Kidney (tissue), 14 donors: Measurements from ENCODE around the gene CYP26A1. TPM values are rescaled to one million over a fixed set of nuclear protein-coding genes. Genes with fewer than 3 reads are reported as not detected.

ENCODE experiments used
- DNase-seq, 5 donors: peaks; one replicate each; pipeline ENCODE4 v3.0.0-alpha.2; 2013 to 2020
- FAIRE-seq: peaks from 2 replicates; lab custom pipeline; 2012; peaks lifted over from hg19 to GRCh38; lab: Jason Lieb, UNC
- H3K27ac ChIP-seq, 2 donors: one replicate each; pipeline ENCODE4 v1.7.0; 2013; ENCODE audit warnings: low read depth in 2 of 2, low read length in 2 of 2, inconsistent platforms in 1 of 2
- H3K27me3 ChIP-seq: one replicate; pipeline ENCODE4 v1.7.1; 2013; ENCODE audit warnings: low read length, inconsistent platforms; ENCODE audit not compliant: control insufficient read depth, insufficient read depth
- H3K36me3 ChIP-seq, 3 donors: one replicate each; pipeline versions ENCODE4 v1.7.0 to v1.7.1; 2013; ENCODE audit warnings: low read length in 3 of 3, control low read depth in 1 of 3, inconsistent platforms in 1 of 3; ENCODE audit not compliant: insufficient read depth in 3 of 3, control insufficient read depth in 2 of 3
- H3K4me1 ChIP-seq, 3 donors: one replicate each; pipeline versions ENCODE4 v1.7.0 to v1.7.1; 2013; ENCODE audit warnings: low read length in 3 of 3, inconsistent platforms in 1 of 3, low read depth in 1 of 3; ENCODE audit not compliant: control insufficient read depth in 2 of 3, insufficient read depth in 2 of 3
- H3K4me3 ChIP-seq, 3 donors: one replicate each; pipeline versions ENCODE4 v1.7.0 to v1.8.1; 2013; ENCODE audit warnings: low read length in 3 of 3, control low read depth in 1 of 3, inconsistent platforms in 1 of 3
- H3K9ac ChIP-seq, 3 donors: one replicate each; pipeline versions ENCODE4 v1.7.0 to v1.7.1; 2013; ENCODE audit warnings: low read length in 3 of 3, control low read depth in 1 of 3, inconsistent platforms in 1 of 3
- H3K9me3 ChIP-seq, 3 donors: one replicate each; pipeline versions ENCODE4 v1.7.0 to v1.7.1; 2013; ENCODE audit warnings: low read length in 3 of 3, control low read depth in 1 of 3, inconsistent platforms in 1 of 3; ENCODE audit not compliant: control insufficient read depth in 2 of 3, insufficient read depth in 1 of 3
- CTCF ChIP-seq: IDR thresholded peaks from 3 replicates; pipeline ENCODE4 v1.5.1; 2012; ENCODE audit warnings: mild to moderate bottlenecking, moderate library complexity, borderline replicate concordance; ENCODE audit not compliant: insufficient read depth; ENCODE audit errors: extremely low read depth
- intact Hi-C: fragments of 100-400 bp; cut with DNase I; formaldehyde crosslinking; loops from one replicate; pipeline ENCODE4 v1.11.1; 2022
- polyA plus RNA-seq: library from polyadenylated mRNA; stranded (reverse); fragments of 350-450 nt; fragmentation: Illumina TruSeq; extraction: RNeasy Lipid Tissue Mini Kit (QIAGEN cat#74804); gene quantifications from one replicate; pipeline ENCODE4 v1.2.3, GENCODE V29; 2014; ENCODE audit warnings: low read depth, low replicate concordance; ENCODE audit not compliant: insufficient read depth
- total RNA-seq: library from RNA; stranded (reverse); fragmentation: NEBNext Ultra II Directional; extraction: Animal tissue kit (Norgen Biotek cat#: 25700); gene quantifications from one replicate; pipeline ENCODE4 v1.2.1, GENCODE V29; 2021
- donor health status: control.
- donor health status: control.
- donor health status: control.
- donor health status: control.
- donor health status: control.
- donor health status: DM: yes; HTN: yes; CAD: no.
- donor health status: Normal renal cell carcinoma (clear cell type).

Gene CYP26A1
- total and polyA plus RNA-seq, 2 donors from 2014 or later = 0.22 TPM; not detected in 1

GRCh38 chr10:93066544-93066913 lies 7.2 kb upstream of the CYP26A1 start:
- DNase-seq = no peak
- no peak for TF ChIP-seq CTCF
- H3K4me3 ChIP-seq = no peak overlapping the region
- no peaks in the 10 kb centered on the region for H3K36me3 ChIP-seq
- no peak for FAIRE-seq
- H3K9ac ChIP-seq = no peak overlapping the region
- intact Hi-C loops = no loop called here
- no peak overlapping the region for H3K27ac ChIP-seq
- H3K27me3 ChIP-seq = peaks cover 74% of the 10 kb centered on the region
- H3K4me1 ChIP-seq = peaks cover 0 to 13% (median 0%) of the 10 kb centered on the region in 3 donors
- no peaks in the 10 kb centered on the region for H3K9me3 ChIP-seq

GRCh38 chr10:93067443-93068365 lies 6.0 kb upstream of the CYP26A1 start:
- Histone ChIP-seq H3K4me1 (peaks cover 0 to 13% (median 0%) of the 10 kb centered on the region in 3 donors), H3K4me3 (no peak overlapping the region), H3K9ac (no peak overlapping the region), H3K9me3 (no peaks in the 10 kb centered on the region), H3K27me3 (peaks cover 77% of the 10 kb centered on the region), H3K27ac (no peak overlapping the region), H3K36me3 (no peaks in the 10 kb centered on the region)
- FAIRE-seq = no peak
- no peak for TF ChIP-seq CTCF
- intact Hi-C loops = no loop called here
- DNase-seq = peak in 1 of 5 donors; percentile 53

GRCh38 chr10:93068411-93069244 lies 5.1 kb upstream of the CYP26A1 start:
- Histone ChIP-seq H3K27me3 (peaks cover 78% of the 10 kb centered on the region), H3K9me3 (no peaks in the 10 kb centered on the region), H3K9ac (no peak overlapping the region), H3K36me3 (no peaks in the 10 kb centered on the region), H3K4me1 (peaks cover 0 to 16% (median 0%) of the 10 kb centered on the region in 3 donors), H3K27ac (no peak overlapping the region), H3K4me3 (no peak overlapping the region)
- TF ChIP-seq CTCF = no peak
- FAIRE-seq (no peak), DNase-seq (peak in 2 of 5 donors; percentile 49 to 52)
- intact Hi-C loops = no loop called here
